ENCODE results near the gene SEC61A2.

SEC61A2 gene

DNA sequence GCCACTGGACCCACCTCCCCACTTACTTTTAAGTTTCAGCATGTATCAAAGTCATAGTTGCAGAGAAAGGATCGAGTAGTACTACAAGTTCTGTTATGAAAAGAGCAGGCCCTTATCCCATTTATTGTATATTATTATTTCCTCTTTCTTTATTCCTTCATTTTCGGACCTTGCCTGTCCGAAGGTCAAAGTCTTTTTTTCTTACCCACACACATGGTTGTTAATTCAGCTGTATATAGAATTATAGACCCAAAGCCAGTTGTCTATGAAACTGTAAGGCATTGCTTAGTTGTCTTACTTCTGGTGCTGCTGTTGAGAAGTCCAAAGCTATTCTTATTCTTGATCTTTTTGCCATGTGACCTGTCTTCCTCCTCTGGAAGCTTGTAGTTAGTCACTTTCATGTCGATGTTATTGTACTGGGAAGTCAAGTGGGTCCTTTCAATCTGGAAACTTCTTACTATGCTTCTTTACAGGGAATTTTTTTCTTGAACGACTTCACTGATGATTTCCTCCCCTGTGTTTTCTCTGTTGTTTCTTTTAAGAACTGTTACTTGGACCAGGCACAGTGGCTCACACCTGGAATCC, 57.9 kb downstream of the SEC61A2 start:
- H3K4me2 ChIP-seq: peak overlapping the region in 8 of 11 experiments; percentile 35 to 84 (median 64); a peak in 14 of 22 replicates
- TF ChIP-seq Cebpa-rat (IDR thresholded peaks at IDR 0.05): no peak

DNA sequence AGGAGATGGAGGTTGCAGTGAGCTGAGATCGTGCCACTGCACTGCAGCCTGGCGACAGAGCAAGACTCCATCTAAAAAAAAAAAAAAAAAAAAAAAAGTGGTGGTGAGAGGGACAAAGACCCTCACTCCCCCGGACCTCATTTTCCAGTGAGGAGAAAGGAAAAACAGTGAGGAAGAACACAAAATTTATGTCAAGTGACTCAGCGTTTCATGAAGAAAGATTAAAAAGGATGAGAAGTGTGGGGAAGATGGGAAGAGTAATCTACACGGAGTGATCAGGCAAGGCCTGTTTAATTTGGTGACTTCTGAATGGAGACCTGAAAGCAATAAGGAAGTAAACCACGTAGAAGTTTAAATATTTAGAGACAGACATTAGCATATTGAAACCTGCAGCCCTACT, 59.2 kb downstream of the SEC61A2 start:
- H3K9ac ChIP-seq: no peak overlapping the region

More for the DNA sequence above, 57.9 kb downstream of the SEC61A2 start:
- no peak overlapping the region for H3K4me3 ChIP-seq
- no peaks in the 10 kb centered on the region for H3K27me3 ChIP-seq
- H3K36me3 ChIP-seq: peaks cover 33 to 88% (median 67%) of the 10 kb centered on the region in 11 experiments
- no peaks in the 10 kb centered on the region for H3K9me3 ChIP-seq (replicated peaks in 1 of 11)
- peak overlapping the region; percentile 10 to 74 (median 39); a peak in 11 of 22 replicates for H3K27ac ChIP-seq
- H3K4me1 ChIP-seq: peaks cover 34 to 87% (median 72%) of the 10 kb centered on the region in 10 experiments
- peaks cover 0 to 20% (median 0%) of the 10 kb centered on the region in 11 experiments; a peak in 6 of 22 replicates for H4K20me1 ChIP-seq
- H3K9ac ChIP-seq: peak overlapping the region in 1 of 11 experiments; percentile 51; a peak in 3 of 22 replicates

DNA sequence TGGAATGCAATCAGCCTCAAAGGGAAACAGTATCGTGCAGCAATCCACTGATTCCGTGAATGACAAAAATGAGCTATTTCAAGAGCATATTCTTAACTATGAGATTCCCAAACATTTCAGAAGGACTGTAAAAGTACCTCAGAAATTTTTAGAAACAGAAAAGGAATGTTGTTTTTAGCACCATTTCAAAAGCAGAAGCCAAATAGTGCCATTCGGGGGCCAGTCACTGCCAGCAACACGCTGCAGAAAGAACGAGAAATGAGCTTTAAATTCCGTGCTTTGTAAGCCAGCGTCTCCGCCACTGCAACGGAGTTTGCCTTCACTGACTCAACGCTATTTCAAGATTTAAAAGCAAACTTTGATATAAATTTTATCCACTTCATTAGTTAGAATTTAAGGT, 59.9 kb downstream of the SEC61A2 start:
- H3K4me1 ChIP-seq: peaks cover 39 to 90% (median 82%) of the 10 kb centered on the region in 10 experiments
- peaks cover 0 to 34% (median 0%) of the 10 kb centered on the region in 11 experiments; a peak in 8 of 22 replicates for H4K20me1 ChIP-seq
- H3K4me2 ChIP-seq: peak overlapping the region in 6 of 11 experiments; percentile 5 to 81 (median 24); a peak in 4 of 22 replicates
- TF ChIP-seq Cebpa-rat (IDR thresholded peaks at IDR 0.05): no peak
- no peaks in the 10 kb centered on the region for H3K27me3 ChIP-seq
- H3K36me3 ChIP-seq: peaks cover 25 to 84% (median 60%) of the 10 kb centered on the region in 11 experiments
- H3K9me3 ChIP-seq (replicated peaks in 1 of 11): no peaks in the 10 kb centered on the region
- no peak overlapping the region; a peak in 2 of 22 replicates for H3K9ac ChIP-seq
- H3K4me3 ChIP-seq: no peak overlapping the region
- H3K27ac ChIP-seq: peak overlapping the region in 5 of 11 experiments; percentile 2 to 96 (median 11); a peak in 6 of 22 replicates

More for the DNA sequence above, 59.2 kb downstream of the SEC61A2 start:
- H3K27me3 ChIP-seq: no peaks in the 10 kb centered on the region
- H3K27ac ChIP-seq: peak overlapping the region in 7 of 11 experiments; percentile 2 to 96 (median 13); a peak in 8 of 22 replicates
- H4K20me1 ChIP-seq: peaks cover 0 to 29% (median 0%) of the 10 kb centered on the region in 11 experiments; a peak in 7 of 22 replicates
- H3K4me1 ChIP-seq: peaks cover 31 to 87% (median 76%) of the 10 kb centered on the region in 10 experiments
- no peaks in the 10 kb centered on the region for H3K9me3 ChIP-seq (replicated peaks in 1 of 11)
- TF ChIP-seq Cebpa-rat (IDR thresholded peaks at IDR 0.05): no peak
- H3K36me3 ChIP-seq: peaks cover 29 to 88% (median 66%) of the 10 kb centered on the region in 11 experiments
- H3K4me3 ChIP-seq: no peak overlapping the region
- peak overlapping the region in 6 of 11 experiments; percentile 5 to 84 (median 67); a peak in 7 of 22 replicates for H3K4me2 ChIP-seq

DNA sequence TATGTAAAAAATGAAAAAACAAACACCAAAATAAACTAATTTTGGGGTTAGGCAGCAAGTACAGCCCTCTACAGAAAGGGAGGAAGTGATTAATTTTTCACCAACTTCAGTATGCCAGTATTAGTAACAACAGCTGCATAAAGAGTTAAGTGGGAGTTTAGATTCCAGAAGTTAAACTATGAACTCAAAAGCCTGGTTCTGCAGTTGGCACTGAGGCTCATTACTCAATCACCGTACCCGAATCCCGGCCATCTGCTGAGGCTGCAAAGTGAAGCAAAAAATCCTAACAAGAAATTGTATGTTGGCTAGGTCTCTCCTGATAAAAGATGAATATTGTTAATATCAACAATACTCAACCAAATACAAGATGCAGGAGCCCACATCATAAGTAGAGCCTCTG, 62.2 kb downstream of the SEC61A2 start:
- Histone ChIP-seq H3K4me3 (peak overlapping the region in 6 of 10 experiments; percentile 1 to 45 (median 29); a peak in 9 of 20 replicates), H3K4me1 (peaks cover 37 to 80% (median 76%) of the 10 kb centered on the region in 10 experiments), H3K27ac (peak overlapping the region; percentile 60 to 98 (median 96); a peak in 21 of 22 replicates), H4K20me1 (peaks cover 0 to 34% (median 0%) of the 10 kb centered on the region in 11 experiments; a peak in 9 of 22 replicates), H3K36me3 (peaks cover 4 to 61% (median 38%) of the 10 kb centered on the region in 11 experiments; a peak in 19 of 22 replicates), H3K27me3 (no peaks in the 10 kb centered on the region), H3K4me2 (peak overlapping the region; percentile 50 to 95 (median 88)), H3K9ac (peak overlapping the region; percentile 43 to 95 (median 73); a peak in 20 of 22 replicates), H3K9me3 (replicated peaks in 1 of 11) (no peaks in the 10 kb centered on the region)
- TF ChIP-seq Cebpa-rat (IDR thresholded peaks at IDR 0.05): peak in 1 of 11 experiments; percentile 7; a peak in 1 of 22 replicates

DNA sequence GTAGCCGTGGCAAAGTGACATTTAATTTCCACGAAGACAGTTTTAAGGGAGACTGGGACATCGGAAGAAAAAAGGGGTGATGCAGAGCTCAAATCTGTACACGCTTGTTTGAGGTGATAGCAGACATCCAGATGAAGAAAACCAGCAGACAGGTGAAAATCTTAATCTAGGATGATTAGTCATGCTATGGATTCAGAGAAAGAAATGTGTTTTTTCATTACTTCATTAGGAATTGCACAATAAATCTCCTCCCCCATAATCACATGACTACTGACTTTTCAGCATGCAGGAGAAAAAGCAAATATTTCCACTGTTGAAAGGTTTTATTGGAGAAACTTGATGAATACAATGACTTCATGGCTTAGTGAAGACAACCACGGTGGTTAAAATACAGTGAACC, 63.7 kb downstream of the SEC61A2 start:
- peak overlapping the region in 10 of 11 experiments; percentile 93 to 98 (median 96); a peak in 20 of 22 replicates for H3K27ac ChIP-seq
- H3K27me3 ChIP-seq: no peaks in the 10 kb centered on the region
- TF ChIP-seq Cebpa-rat (IDR thresholded peaks at IDR 0.05): peak in 4 of 11 experiments; percentile 22 to 71 (median 68); a peak in 7 of 22 replicates
- H3K9me3 ChIP-seq (replicated peaks in 1 of 11): no peaks in the 10 kb centered on the region
- H3K4me2 ChIP-seq: peak overlapping the region; percentile 79 to 95 (median 88); a peak in 20 of 22 replicates
- peaks cover 46 to 76% (median 72%) of the 10 kb centered on the region in 10 experiments for H3K4me1 ChIP-seq
- H3K36me3 ChIP-seq: peaks cover 0 to 50% (median 25%) of the 10 kb centered on the region in 11 experiments; a peak in 17 of 22 replicates
- H4K20me1 ChIP-seq: peaks cover 2 to 41% (median 10%) of the 10 kb centered on the region in 11 experiments; a peak in 19 of 22 replicates
- H3K4me3 ChIP-seq: peak overlapping the region in 7 of 10 experiments; percentile 84 to 98 (median 88); a peak in 9 of 20 replicates
- peak overlapping the region in 9 of 11 experiments; percentile 19 to 95 (median 87); a peak in 13 of 22 replicates for H3K9ac ChIP-seq

DNA sequence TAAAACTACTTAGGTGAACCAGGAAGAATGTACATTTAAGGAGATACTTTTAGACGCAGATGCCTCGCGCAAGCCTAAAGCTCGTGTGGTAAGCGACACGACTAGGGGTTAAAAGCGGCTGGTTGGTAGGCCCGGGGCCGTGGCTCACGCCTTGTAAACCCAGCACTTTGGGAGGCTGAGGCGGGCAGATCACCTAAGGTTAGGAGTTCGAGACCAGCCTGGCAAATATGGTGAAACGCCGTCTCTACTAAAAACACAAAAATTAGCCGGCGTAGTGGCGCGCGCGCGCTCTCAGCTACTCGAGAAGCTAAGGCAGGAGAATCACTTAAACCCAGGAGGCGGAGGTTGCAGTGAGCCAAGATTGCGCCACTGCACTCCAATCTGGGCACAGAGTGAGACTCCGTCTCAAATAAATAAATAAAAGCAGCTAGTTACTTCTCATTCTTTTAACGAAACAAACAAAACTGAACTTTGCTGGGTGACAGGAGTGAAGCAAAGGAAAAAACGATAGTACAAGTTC, 65.3 kb downstream of the SEC61A2 start:
- H3K4me1 ChIP-seq: peaks cover 53 to 76% (median 68%) of the 10 kb centered on the region in 10 experiments
- peak in 9 of 11 experiments; percentile 30 to 73 (median 49); a peak in 9 of 22 replicates for TF ChIP-seq Cebpa-rat (IDR thresholded peaks at IDR 0.05)
- H3K9me3 ChIP-seq (replicated peaks in 1 of 11): no peaks in the 10 kb centered on the region
- peak overlapping the region; percentile 87 to 97 (median 92) for H3K9ac ChIP-seq
- peaks cover 9 to 57% (median 26%) of the 10 kb centered on the region in 11 experiments; a peak in 20 of 22 replicates for H4K20me1 ChIP-seq
- peak overlapping the region; percentile 93 to 98 (median 96) for H3K27ac ChIP-seq
- H3K4me3 ChIP-seq: peak overlapping the region; percentile 84 to 99 (median 88)
- no peaks in the 10 kb centered on the region for H3K27me3 ChIP-seq
- peak overlapping the region; percentile 79 to 95 (median 88) for H3K4me2 ChIP-seq
- H3K36me3 ChIP-seq: peaks cover 12 to 50% (median 29%) of the 10 kb centered on the region in 11 experiments; a peak in 21 of 22 replicates

DNA sequence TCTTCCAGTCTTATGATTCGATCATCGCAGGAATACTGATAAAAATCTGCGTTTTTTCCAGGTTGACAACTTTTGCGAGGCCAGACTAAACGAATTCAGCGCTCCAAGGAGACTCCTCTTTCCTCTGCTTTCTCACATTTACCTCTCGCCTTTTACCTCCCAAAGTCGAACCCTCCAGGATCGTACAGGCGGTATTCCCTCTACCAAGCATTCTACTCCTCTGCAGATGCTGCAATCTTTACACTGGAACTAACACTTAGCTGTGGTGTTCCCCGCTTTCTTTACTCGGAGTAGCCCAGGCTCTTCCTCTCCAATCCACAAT, 65.8 kb downstream of the SEC61A2 start:
- Histone ChIP-seq H4K20me1 (peaks cover 9 to 61% (median 30%) of the 10 kb centered on the region in 11 experiments; a peak in 20 of 22 replicates), H3K4me2 (peak overlapping the region; percentile 79 to 95 (median 88)), H3K4me1 (peaks cover 53 to 72% (median 65%) of the 10 kb centered on the region in 10 experiments), H3K9me3 (replicated peaks in 1 of 11) (no peaks in the 10 kb centered on the region), H3K27me3 (no peaks in the 10 kb centered on the region), H3K27ac (peak overlapping the region; percentile 93 to 98 (median 96)), H3K36me3 (peaks cover 17 to 50% (median 33%) of the 10 kb centered on the region in 11 experiments; a peak in 21 of 22 replicates), H3K4me3 (peak overlapping the region; percentile 84 to 99 (median 88)), H3K9ac (peak overlapping the region; percentile 87 to 97 (median 92))
- peak in 2 of 11 experiments; percentile 1 to 7; a peak in 1 of 22 replicates for TF ChIP-seq Cebpa-rat (IDR thresholded peaks at IDR 0.05)

DNA sequence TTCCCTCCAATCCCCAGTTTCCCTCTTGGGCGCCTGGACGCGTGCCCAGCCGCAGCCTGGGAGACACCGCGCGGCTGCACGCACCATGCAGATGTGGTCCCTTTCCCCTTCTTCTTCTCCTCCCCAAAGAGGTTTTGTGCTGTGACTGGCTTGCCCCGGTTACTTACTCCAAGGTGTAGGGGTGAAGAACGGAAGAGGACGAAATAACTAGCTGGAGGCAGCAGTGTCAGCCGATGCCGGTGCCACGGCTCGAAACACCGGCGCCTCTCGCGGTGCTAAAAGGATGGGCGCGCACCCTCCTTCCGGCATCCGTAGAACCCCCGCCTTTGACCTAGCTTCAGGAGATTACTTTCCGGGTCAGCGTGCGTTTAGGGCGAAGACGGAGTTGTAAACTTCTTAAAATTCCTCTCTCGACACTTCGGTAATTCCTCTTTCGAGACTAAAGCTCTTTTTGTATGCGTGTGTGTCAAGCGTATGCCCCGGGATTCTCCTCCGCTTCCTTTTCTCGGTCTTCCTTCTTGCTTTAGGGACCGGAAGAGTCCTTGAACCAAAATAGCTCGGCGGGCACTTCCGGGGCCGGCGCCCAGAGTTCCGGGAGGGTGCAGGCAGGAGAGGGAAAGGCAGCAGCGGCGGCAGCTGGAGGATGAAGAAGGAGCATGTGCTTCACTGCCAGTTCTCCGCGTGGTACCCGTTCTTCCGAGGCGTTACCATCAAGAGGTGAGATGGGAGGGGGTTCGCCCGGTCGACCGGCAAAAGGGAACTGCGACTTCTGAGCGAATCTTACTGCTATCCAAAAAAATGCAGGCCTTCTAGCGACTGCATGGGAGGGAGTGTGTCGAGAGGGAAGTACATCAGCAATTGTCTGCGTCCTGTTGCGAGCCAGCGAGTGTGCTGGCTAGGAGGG, 66.4 kb downstream of the SEC61A2 start, which contains the start of the genes CDC123 and NUDT5:
TSS of gene CDC123 (plus strand) at position 586 of the 904 bp plus-strand sequence. CDS start at position 644, 58 bp downstream.
TSS of gene NUDT5 (minus strand) at position 289 of the 904 bp plus-strand sequence. CDS start 9,600 bp downstream, outside the sequence.
- Histone ChIP-seq H3K4me1 (peaks cover 50 to 72% (median 62%) of the 10 kb centered on the region in 10 experiments), H4K20me1 (peaks cover 13 to 67% (median 37%) of the 10 kb centered on the region in 11 experiments; a peak in 20 of 22 replicates), H3K4me2 (peak within 1 kb of the TSS; percentile 79 to 95 (median 90)), H3K9ac (peak within 1 kb of the TSS; percentile 87 to 97 (median 92)), H3K27me3 (no peaks in the 10 kb centered on the region), H3K4me3 (peak within 1 kb of the TSS; percentile 84 to 99 (median 88)), H3K36me3 (peaks cover 23 to 50% (median 39%) of the 10 kb centered on the region in 11 experiments), H3K27ac (peak within 1 kb of the TSS; percentile 93 to 98 (median 96)), H3K9me3 (replicated peaks in 1 of 11) (no peaks in the 10 kb centered on the region)
- TF ChIP-seq Cebpa-rat (IDR thresholded peaks at IDR 0.05): no peak

Data from BLaER1 treated with 17β-estradiol and CSF1 and Interleukin-3, amounts not matched to agents 10 nM and 100 nM (cell line).